Measurements from ENCODE around the gene KIF3B. TPM values are rescaled to one million over a fixed set of nuclear protein-coding genes. Genes with fewer than 3 reads are reported as not detected.

Gene KIF3B
- total and polyA plus RNA-seq, 2 of the 13 experiments (the other 11 are each of a cell fraction or from before 2014, with no cell fraction given) = 23.6 to 28.8 TPM

DNA sequence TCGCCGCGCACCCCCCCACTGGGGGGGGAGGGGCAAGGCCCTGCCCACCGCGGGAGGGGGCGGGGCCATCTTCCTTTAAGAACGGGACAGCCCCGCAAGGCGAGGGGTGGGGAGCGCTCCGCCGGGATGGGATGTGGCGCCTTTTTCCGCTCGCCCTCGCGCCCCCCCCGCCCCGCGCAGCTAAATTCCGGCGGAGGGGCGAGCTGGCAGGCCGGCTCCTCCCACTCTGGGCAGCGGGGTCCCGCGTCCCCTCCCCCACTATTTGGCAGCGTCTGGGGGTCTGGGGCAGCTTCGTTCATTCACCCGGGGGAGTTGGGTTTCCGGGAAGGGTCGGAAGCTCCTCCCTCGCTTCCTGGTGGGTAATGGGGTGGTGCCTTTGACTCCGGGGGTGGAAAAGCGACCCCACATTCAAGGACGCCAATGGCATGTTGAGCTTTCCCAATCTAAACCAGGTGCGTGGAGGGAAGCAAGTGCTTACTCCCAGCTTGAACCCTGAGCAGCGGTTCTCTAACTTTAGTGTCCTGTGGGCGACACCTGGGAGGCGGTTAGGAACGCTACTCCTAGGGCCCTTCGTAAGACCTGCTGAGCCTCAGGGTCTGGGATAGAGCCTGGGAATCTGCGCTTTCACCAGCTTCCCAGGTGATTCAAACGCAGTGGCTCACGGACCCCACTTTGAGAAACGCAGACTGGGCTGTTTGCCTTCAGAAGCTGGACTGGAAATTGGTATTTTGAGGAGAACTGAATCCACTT lies 81.6 kb downstream of the KIF3B start (continued):
- TF ChIP-seq, protein P1, sequence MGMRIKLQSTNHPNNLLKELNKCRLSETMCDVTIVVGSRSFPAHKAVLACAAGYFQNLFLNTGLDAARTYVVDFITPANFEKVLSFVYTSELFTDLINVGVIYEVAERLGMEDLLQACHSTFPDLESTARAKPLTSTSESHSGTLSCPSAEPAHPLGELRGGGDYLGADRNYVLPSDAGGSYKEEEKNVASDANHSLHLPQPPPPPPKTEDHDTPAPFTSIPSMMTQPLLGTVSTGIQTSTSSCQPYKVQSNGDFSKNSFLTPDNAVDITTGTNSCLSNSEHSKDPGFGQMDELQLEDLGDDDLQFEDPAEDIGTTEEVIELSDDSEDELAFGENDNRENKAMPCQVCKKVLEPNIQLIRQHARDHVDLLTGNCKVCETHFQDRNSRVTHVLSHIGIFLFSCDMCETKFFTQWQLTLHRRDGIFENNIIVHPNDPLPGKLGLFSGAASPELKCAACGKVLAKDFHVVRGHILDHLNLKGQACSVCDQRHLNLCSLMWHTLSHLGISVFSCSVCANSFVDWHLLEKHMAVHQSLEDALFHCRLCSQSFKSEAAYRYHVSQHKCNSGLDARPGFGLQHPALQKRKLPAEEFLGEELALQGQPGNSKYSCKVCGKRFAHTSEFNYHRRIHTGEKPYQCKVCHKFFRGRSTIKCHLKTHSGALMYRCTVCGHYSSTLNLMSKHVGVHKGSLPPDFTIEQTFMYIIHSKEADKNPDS (CRISPR knock-in tag; IDR thresholded peaks at IDR 0.05) = no peak; the same call in 1 of the 2 replicates
- TF ChIP-seq SKI (IDR thresholded peaks at IDR 0.05; ENCODE audit: partially characterized antibody) (peak; percentile 27), FOXO1 (CRISPR knock-in tag; IDR thresholded peaks at IDR 0.05) (no peak; the same call in 1 of the 2 replicates), ARNT (IDR thresholded peaks at IDR 0.05) (no peak), ZNF138 (CRISPR knock-in tag; IDR thresholded peaks at IDR 0.05; ENCODE audit: low read depth) (peak; percentile 77; the same call in 1 of the 2 replicates), MED13 (CRISPR knock-in tag; IDR thresholded peaks at IDR 0.05) (peak; percentile 80; the same call in 1 of the 2 replicates), NFYB (CRISPR knock-in tag; IDR thresholded peaks at IDR 0.05) (no peak; the same call in 1 of the 2 replicates), ZNF446 (CRISPR knock-in tag; IDR thresholded peaks at IDR 0.05) (no peak; the same call in 1 of the 2 replicates), ZNF605 (CRISPR knock-in tag; IDR thresholded peaks at IDR 0.05) (peak; percentile 93), FOXK2 (IDR thresholded peaks at IDR 0.05) (no peak), ZNF564 (CRISPR knock-in tag; IDR thresholded peaks at IDR 0.05) (no peak), ZNF839 (CRISPR knock-in tag; IDR thresholded peaks at IDR 0.05; ENCODE audit: borderline replicate concordance) (peak; percentile 81; the same call in 1 of the 2 replicates), MED8 (CRISPR knock-in tag; IDR thresholded peaks at IDR 0.05; ENCODE audit: insufficient replicate concordance) (no peak), NFRKB (IDR thresholded peaks at IDR 0.05) (no peak), FOSL2 (CRISPR knock-in tag; IDR thresholded peaks at IDR 0.05) (peak; percentile 13), CAMTA2 (CRISPR knock-in tag; IDR thresholded peaks at IDR 0.05; ENCODE audit: borderline replicate concordance) (peak; percentile 88), MIER2 (CRISPR knock-in tag; IDR thresholded peaks at IDR 0.05) (no peak; the same call in 1 of the 2 replicates), RXRB (CRISPR knock-in tag; IDR thresholded peaks at IDR 0.05; ENCODE audit: borderline replicate concordance) (peak; percentile 57), CHD4 (IDR thresholded peaks at IDR 0.05; ENCODE audit: borderline replicate concordance, low read length) (0 out of 2 replicates have a peak, but pooled peaks have one; percentile 84), SIX4 (CRISPR knock-in tag; IDR thresholded peaks at IDR 0.05) (0 out of 2 replicates have a peak, but pooled peaks have one; percentile 20), THAP11 (CRISPR knock-in tag; IDR thresholded peaks at IDR 0.05) (peak; percentile 77), TP53 (CRISPR knock-in tag; conservative IDR thresholded peaks at IDR 0.05) (0 out of 2 replicates have a peak, but pooled peaks have one; percentile 56)
- TF ChIP-seq, protein P2, sequence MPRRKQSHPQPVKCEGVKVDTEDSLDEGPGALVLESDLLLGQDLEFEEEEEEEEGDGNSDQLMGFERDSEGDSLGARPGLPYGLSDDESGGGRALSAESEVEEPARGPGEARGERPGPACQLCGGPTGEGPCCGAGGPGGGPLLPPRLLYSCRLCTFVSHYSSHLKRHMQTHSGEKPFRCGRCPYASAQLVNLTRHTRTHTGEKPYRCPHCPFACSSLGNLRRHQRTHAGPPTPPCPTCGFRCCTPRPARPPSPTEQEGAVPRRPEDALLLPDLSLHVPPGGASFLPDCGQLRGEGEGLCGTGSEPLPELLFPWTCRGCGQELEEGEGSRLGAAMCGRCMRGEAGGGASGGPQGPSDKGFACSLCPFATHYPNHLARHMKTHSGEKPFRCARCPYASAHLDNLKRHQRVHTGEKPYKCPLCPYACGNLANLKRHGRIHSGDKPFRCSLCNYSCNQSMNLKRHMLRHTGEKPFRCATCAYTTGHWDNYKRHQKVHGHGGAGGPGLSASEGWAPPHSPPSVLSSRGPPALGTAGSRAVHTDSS (CRISPR knock-in tag; conservative IDR thresholded peaks at IDR 0.05) = no peak; the same call in 1 of the 2 replicates
- TF ChIP-seq, protein P3, sequence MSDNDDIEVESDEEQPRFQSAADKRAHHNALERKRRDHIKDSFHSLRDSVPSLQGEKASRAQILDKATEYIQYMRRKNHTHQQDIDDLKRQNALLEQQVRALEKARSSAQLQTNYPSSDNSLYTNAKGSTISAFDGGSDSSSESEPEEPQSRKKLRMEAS (IDR thresholded peaks at IDR 0.05) = no peak
- TF ChIP-seq, protein P4, sequence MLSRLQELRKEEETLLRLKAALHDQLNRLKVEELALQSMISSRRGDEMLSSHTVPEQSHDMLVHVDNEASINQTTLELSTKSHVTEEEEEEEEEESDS (CRISPR knock-in tag; IDR thresholded peaks at IDR 0.05; ENCODE audit: borderline replicate concordance) = no peak
- TF ChIP-seq, protein P5, sequence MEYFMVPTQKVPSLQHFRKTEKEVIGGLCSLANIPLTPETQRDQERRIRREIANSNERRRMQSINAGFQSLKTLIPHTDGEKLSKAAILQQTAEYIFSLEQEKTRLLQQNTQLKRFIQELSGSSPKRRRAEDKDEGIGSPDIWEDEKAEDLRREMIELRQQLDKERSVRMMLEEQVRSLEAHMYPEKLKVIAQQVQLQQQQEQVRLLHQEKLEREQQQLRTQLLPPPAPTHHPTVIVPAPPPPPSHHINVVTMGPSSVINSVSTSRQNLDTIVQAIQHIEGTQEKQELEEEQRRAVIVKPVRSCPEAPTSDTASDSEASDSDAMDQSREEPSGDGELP (IDR thresholded peaks at IDR 0.05; ENCODE audit: borderline replicate concordance, low read depth) = peak; percentile 26; the same call in 1 of the 2 replicates
- TF ChIP-seq, protein P6, sequence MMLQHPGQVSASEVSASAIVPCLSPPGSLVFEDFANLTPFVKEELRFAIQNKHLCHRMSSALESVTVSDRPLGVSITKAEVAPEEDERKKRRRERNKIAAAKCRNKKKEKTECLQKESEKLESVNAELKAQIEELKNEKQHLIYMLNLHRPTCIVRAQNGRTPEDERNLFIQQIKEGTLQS (CRISPR knock-in tag; IDR thresholded peaks at IDR 0.05) = 0 out of 2 replicates have a peak, but pooled peaks have one; percentile 47
